ENCODE data around the gene CCT8L2.
"Not testable (repeated sequence)": the region's sequence is repeated elsewhere in the genome, so short reads cannot be mapped to it uniquely, and the experiment has no call there.

CCT8L2 gene

GRCh38 chr22:16557511-16557910 lies 35.1 kb downstream of the CCT8L2 start:
- not testable (repeated sequence) for DNase-seq

GRCh38 chr22:16555077-16555994 lies 37.3 kb downstream of the CCT8L2 start:
- DNase-seq = not testable (repeated sequence)

GRCh38 chr22:16543310-16543709 lies 49.3 kb downstream of the CCT8L2 start:
- not testable (repeated sequence) for DNase-seq
